Occipital lobe (tissue), 2 donors: Measurements from ENCODE around the gene OPHN1. TPM values are rescaled to one million over a fixed set of nuclear protein-coding genes. Genes with fewer than 3 reads are reported as not detected.
A peak's percentile ranks its signal among the peaks of the same experiment; 100 is the strongest.

Experiments used
- DNase-seq: peaks from one replicate; lab custom pipeline; 2025; lab: John Stamatoyannopoulos, UW
- total RNA-seq: library from RNA; depleted of rRNA; stranded (reverse); fragments of >200 nt; gene quantifications from one replicate; pipeline ENCODE4 v1.2.3, GENCODE V29; 2014

Gene OPHN1, protein sequence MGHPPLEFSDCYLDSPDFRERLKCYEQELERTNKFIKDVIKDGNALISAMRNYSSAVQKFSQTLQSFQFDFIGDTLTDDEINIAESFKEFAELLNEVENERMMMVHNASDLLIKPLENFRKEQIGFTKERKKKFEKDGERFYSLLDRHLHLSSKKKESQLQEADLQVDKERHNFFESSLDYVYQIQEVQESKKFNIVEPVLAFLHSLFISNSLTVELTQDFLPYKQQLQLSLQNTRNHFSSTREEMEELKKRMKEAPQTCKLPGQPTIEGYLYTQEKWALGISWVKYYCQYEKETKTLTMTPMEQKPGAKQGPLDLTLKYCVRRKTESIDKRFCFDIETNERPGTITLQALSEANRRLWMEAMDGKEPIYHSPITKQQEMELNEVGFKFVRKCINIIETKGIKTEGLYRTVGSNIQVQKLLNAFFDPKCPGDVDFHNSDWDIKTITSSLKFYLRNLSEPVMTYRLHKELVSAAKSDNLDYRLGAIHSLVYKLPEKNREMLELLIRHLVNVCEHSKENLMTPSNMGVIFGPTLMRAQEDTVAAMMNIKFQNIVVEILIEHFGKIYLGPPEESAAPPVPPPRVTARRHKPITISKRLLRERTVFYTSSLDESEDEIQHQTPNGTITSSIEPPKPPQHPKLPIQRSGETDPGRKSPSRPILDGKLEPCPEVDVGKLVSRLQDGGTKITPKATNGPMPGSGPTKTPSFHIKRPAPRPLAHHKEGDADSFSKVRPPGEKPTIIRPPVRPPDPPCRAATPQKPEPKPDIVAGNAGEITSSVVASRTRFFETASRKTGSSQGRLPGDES
- total RNA-seq, result 50.8 TPM

DNA sequence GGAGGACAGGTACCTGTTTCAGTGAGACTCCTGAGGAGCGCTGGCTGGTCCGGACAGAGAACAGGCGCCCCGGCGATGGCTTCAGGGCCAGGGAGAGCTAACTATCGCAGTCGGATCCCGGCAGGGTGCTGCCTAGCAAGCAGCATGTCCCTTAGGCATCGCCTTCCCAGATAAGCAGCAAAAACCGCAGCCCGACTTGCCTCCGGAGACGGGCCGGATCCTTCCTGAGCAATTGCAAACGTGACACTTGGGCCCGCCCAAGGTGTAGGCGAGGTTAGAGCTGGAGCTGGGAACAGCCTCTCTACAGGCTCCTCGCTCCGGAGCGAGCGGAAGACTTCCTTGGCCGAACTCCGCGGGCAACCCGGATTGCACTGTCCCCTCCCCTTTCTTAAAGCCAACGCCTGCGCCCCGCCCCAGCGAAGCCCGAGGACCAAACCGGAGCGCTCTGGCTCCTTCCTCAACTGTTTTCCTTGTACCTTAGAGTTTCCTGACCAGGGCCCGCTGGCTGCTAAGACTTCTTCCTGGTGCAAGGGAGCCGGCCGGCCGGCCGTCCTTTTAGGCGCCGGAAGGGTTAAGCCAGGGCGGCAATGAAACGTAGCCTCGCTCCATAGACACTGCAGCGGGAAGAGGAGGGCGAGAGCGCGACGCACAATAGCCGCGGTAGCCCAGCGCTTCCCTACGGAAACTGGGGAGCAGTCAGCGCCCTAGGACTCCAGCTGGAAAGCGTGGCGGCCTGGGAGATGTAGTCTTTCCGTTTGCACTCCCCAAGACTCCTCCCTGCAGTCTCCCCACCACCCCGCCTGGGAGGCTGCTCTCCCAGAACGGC is at the start of gene OPHN1:
Gene OPHN1, minus strand, starts transcription at position 341 of the 826 bp plus-strand sequence. CDS start 475 bp downstream, outside the sequence.
- peak; percentile 60 for DNase-seq

DNA sequence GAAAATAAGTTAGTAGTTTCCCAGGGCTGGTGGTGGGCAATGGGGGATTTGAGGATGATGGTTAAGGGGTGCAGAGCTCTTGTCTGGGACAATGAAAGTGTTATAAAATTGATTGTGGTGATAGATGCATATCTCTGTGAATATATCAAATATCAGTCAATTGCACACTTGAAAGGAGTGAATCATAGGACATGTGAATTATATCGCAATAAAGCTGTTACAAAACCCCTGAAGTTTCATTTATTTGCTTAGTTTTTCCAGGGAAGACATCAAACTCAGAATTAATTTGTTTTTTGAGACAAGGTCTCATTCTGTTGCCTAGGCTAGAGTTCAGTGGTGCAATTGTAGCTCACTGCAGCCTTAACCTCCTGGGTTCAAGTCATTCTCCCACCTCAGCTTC is 47.7 kb upstream of the OPHN1 start:
- no peak for DNase-seq

DNA sequence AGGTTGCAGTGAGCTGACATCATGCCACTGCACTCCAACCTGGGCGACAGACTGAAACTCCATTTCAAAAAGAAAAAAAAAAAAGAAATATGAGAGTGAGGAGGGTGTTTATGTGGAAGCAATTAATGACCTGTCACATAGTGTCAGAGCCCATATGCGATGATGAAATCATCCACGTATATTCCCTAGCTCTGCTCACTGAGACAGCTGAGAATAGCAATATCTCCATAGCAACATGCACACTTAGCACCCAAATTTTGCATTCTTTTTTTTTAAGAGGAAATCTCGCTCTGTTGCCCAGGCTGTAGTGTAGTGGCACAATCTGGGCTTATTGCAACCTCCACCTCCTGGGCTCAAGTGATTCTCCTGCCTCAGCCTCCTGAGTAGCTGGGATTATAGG is 31.5 kb upstream of the OPHN1 start:
- no peak for DNase-seq

DNA sequence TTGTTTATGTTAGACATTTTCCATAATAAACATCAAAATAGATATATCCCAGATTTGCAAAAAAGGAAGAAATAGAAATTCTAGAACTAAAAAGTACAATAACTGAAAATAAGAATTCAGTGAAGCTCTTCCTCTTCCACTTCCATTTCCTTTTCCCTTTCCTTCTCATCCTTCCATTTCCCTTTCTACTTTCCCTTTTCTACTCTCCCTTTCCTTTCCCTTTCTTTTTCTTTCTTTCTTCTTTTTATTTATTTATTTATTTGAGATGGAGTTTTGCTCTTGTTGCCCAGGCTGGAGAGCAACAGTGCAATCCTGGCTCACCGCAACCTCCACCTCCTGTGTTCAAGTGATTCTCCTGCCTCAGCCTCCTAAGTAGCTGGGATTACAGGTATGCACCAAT is 30.6 kb upstream of the OPHN1 start:
- DNase-seq, result no peak

DNA sequence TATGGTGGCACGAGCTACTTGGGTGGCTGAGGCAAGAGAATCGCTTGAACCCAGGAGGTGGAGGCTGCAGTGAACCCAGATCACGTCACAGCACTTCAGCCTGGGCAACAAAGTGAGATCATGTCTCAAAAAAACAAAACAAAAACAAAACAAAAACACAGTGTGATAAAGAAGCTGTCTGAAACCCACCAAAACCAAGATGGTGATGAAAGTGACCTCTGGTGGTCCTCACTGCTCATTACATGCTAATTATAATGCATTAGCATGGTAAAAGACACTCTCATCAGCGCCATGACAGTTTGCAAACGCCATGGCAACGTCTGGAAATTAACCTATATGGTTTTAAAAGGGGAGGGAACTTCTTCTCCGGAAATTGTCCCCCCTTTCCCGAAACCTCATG is 29.4 kb upstream of the OPHN1 start:
- DNase-seq, result no peak

DNA sequence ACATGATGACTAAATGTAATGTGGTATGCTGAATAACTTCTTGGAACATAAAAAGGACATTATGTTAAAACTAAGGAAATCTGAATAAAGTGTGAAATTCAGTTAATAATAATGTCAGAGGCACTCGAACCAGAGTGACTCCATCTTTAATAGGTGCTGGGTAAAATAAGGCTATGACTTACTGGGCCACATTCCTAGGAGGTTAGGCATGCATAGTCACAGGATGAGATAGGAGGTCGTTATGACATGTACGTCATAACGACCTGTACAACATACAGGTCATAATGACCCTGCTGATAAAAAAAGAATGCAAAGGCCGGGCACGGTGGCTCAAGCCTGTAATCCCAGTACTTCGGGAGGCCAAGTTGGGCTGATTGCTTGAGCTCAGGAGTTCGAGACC is 28.9 kb upstream of the OPHN1 start:
- DNase-seq, result no peak

DNA sequence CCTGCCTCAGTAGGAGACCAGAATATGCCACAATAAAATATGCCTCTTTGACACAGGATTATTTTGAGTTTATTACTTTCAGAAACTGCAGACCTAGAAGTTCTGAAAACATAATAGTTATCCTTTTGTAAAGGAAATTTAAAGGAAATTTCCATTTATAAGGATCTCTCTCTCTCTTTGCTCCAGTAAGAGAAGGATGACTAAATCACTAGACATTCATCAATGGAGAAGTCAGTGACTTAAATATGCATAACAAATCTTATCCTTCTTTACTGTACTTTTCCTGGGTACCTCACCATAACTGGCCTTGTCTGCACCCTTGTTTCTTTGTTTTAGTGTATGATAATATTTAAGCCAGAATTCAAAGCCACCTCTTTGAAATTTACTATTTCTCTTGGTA is 28.3 kb upstream of the OPHN1 start:
- DNase-seq, result no peak

DNA sequence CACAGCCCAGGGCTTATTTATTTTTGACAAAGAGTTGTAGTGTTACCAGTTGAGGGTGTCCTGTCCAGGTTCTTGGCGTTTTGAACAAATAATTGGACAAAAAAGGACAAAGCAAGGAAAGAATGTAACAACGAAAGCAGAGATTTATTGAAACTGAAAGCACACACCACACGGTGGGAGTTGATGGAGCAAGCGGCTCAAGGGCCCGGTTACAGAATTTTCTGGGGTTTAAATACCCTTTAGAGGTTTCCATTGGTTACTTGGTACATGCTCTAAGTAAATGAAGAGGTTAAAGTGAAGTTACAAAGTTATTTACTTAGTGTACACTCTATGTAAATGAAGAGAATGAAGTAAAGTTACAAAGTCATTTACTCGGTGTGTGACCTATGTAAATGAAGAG is 27.8 kb upstream of the OPHN1 start:
- no peak for DNase-seq

DNA sequence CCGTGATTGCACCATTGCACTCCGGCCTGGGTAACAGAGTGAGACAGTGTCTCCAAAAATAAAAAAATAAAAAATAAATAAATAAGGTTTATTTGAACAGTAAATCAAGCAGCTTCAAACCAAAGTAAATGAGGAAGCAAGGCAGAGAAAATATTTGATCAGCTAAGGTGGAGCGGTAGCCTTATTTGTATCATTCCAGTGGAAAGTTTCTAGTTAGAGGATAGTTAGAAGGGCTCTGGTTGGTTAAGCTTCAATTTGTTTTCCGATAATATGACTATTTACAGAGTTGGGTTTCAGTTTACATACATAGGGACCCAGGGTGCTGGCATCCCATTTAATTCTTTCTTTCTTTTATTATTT is 21.8 kb upstream of the OPHN1 start:
- DNase-seq, result no peak

DNA sequence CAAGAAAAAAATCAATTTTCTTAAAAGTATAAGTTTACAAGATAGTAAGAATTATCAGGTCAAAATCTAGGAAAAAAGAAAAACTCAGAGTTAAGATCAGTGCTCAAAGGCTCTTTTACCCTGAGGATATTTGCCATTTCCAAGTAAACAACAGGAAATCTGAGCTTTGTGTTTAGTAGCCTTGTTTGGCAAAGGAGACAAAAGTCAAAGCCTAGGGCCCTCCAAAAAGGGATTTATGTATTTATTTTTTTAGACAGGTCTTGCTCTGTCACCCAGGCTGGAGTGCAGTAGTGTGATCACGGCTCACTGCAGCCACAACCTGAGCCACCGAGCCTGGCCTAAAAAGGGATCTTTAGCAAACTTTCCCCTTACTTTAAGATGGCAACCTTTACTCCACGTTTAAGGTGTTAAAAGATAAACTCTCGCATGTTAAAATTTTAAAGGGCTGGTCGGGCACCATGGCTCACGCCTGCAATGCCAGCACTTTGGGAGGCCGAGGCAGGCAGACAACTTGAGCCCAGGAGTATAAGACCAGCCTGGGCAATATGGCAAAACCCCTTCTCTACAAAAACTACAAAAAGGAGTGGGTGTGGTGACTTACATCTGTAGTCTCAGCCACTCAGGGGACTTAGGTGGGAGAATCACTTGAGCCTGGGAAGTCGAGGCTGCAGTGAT is 21.3 kb upstream of the OPHN1 start:
- DNase-seq, result no peak

DNA sequence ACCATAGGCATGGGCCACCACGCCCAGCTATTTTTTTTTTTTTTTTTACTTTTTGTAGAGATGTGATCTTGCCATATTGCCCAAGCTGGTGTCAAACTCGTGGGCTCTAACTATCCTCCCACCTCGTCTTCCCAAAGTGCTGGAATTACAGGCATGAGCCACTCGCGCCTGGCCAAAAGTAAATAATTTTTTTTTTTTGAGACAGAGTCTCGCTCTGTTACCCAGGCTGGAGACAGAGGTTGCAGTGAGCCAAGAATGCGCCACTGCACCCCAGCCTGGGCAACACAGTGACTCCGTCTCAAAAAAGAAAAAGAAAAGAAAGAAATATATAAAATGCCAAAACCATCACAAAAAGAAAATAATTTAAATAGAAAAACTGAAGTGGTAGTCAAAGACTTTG is 18.4 kb upstream of the OPHN1 start:
- no peak for DNase-seq

DNA sequence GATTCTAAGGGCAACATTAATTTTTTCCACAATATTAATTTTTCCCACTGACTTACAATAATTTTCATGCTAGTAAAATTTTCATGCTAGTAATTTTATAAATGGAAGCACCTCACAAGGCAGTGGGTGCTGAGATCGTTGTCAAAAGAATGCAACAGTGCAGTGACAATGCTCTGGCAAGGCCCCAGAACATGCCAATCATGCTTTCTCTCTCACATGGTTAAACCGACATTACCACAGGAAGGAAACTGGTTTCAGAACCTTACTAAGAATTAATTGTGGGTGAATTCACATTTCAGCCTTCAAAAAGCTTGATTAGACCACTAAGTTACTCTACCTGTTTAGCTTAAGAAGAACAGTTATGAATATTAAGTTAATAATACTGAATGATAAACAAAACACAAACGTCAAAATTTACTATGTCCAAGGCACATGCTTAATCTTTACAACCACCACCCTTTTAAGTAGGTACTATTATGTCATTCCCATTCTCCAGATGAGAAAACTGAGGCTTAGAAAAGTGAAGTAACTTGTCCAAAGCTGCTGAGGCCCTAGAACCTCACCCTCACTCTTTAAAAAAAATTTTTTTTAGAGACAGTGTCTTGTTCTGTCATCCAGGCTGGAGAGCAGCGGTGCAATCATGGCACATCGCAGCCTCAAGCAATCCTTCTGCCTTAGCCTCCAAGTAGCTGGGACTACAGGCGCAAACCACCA is 10.0 kb upstream of the OPHN1 start:
- no peak for DNase-seq

DNA sequence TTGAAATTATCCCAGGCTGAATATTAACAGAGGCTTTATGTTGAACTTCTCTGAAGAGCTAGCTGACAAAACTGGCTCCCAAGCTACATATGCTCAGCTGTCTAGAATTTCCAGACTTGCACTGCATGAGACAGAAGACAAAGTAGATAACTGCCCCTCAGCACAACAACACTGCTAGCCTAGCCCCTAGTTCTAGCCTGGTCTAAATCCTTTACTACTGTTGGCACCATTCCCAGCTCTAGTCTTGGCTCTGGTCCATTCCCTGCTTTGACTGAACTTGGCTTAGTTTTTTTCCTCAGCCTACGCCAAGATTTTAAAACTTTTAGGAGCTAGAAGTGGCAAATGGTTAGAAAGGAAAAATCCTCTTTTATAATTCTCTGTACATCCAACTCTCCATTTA is 7.6 kb upstream of the OPHN1 start:
- DNase-seq, result no peak

DNA sequence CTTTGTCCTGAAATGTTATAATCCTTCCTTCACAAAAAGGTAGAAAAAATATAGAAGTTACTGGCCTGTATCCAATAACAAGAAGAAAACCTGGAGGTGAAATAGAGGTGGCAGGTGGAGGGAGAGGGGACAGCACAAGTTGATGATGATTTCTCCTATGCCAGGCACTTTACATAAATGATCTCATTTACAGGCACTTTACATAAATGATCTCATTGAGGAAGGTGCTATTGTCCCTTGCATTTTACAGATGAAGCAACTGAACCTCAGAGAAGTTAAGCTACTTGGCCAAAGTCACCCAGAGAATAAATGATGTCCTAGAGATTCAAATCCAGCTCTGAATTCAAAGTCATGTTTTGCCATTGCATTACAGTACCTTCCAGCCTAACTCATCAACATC is 7.1 kb upstream of the OPHN1 start:
- no peak for DNase-seq

DNA sequence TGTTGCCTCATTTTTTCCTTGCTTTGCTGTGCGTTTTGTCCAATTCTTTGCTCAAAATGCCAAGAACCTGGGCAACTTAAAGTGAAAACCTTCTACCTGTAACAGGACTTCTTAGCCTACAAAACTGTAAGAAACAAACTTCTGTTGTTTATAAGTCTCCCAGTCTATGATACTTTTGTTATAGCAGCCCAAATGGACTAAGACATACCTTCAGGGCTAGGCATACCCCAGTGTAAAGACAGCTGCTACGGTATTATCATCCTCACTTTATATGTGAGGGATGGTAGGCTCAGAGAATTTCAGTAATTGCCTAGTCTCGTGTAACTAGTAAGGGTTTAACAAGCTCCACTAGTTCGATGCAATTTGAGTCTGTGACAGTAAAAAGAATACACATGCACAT is 6.0 kb upstream of the OPHN1 start:
- DNase-seq, result no peak

DNA sequence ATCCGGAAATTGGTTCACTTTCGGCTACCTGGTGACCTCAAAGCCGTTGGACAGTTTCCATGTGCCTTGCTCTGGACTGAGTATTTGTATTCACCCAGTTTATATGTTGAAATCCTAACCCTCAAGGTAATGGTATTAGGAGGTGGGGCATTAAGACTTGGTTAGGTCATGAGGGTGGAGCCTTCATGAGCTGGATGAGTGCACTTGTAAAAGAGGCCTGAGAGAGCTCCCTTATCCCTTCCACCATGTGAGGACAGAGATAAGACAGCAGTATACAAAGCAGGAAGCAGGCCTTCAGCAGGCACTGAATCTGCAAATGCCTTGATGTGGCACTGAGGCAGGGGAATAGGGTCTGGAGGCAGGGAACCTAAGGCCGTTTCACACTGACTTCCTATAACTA is 5.3 kb upstream of the OPHN1 start:
- DNase-seq, result no peak

DNA sequence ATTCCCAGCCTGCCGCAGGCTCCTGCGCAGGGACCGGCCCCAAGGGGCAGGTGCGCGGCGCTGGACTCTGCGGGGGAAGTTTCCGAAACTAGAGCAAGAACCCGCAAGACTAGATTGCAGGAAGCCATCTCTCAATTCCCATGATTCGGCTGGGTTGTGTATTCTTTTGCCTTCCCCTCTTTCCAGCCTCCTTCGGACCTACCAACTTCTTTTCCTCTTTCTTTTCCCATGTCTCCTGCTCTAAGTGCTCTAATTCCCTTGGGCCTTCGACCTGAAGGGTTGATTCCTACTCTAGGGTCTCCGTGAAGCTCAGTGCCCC is 645 bp upstream of the OPHN1 start:
- no peak for DNase-seq

DNA sequence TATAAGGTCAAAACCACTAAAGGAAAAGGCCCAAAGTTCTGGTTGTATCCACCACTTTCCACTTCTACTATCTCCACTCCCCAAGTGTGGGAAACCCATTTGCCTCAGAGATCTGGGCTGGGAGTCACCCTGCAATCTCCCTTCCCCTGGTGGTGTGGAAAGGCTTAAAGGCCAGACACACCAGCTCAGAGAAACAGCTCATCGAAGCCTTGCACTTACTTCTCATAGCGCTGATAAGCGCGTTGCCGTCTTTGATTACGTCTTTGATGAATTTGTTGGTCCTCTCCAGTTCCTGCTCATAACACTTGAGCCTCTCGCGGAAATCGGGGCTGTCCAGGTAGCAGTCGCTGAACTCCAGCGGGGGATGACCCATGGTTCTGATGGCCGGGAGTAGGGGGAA is 647 bp downstream of the OPHN1 start:
- DNase-seq, result no peak

DNA sequence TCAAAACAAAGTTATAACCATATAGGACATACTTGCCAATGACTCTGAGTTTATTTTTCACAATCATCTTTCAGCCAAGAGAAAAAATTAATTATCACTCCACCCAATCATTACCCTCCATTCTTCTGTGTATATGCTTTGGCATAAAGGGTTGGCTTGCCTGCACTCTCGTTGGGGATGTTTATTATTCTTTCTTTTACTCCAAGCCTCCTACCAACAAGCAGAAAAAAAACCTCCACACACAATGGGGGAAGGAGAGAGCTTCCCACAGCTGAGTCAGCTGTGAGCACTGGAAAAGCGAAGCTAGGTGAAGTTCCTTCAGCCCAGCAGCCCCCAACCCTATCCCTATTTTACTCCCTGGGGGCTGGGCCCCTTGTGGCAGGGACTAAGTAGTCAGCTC is 1.5 kb downstream of the OPHN1 start:
- DNase-seq, result no peak

DNA sequence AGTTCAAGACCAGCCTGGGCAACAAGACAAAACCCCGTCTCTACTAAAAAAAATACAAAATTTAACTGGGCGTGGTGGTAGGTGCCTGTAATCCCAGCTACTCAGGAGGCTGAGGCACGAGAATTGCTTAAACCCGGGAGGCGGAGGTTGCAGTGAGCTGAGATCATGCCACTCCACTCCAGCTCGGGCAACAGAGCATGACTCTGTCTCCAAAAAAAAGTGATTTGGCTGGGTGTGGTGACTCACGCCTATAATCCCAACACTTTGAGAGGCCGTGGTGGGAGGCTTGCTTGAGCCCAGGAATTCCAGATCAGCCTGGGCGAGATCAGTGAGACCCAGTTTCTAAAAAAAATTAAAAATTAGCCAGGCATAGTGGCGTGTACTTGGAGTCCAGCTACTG is 4.1 kb downstream of the OPHN1 start:
- DNase-seq, result no peak

DNA sequence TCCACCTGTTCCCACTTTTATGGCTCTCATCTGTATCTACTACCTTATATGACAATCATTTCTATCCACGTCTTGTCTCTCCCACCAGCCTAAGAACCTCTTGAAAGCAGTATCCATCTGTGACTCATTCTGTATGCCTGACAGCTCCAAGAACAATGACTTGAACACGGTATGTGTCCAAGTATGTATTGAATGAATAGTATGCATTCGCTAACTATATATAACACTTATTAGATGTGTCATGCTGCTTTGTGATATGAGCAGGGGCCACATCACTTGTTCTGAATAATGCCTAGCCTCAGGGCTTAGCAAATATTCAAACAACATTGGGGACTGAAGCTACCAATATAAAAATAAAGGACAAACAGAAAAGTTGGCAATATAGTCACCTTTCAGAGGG is 4.9 kb downstream of the OPHN1 start:
- no peak for DNase-seq
